ENCODE measurements around the gene SLAMF1.

SLAMF1 gene

DNA sequence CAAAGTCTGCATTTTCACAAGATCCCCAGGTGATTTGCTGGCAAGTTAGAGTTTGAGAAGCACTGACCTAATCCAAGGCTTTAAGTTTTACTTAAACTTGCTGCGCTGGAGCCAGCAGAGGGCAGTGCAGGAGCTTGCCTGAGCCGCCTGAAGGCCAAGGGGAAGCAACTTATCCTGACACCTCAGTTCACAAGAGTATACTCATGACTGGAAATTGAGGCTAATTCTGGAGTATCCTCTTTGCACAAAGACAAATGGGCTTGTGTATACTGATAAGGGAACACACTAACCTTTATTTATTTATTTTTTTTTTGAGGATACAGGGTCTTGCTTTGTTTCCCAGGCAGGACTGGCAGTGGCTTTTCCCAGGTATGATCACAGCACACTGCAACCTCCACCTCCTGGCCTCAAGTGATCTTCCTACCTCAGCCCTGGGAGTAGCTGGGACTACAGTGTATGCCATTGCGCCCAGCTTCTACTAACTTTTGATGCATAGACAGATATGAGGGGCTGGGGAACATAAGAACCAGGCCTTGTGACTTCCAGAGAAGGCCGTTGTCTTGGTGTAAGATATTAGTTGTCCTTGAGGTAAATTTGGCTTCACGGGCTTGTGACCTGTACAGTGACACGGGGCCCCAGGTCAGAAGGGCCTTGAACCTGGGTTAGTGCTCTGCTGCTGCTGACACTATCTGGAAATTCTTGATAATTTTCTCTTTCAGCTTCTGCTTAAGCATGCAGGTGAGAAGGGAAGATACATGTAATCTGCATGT lies 29.0 kb upstream of the SLAMF1 start:
- Histone ChIP-seq H3K4me1 (ENCODE audit: control insufficient read depth in 1 of 2, insufficient read depth in 2 of 2, low read length in 2 of 2) (peaks cover 4 to 14% of the 10 kb centered on the region in 2 donors), H3K9ac (ENCODE audit: low read depth in 1 of 2, low read length in 2 of 2) (no peak overlapping the region), H3K9me3 (ENCODE audit: control insufficient read depth in 1 of 2, low read length in 2 of 2) (no peaks in the 10 kb centered on the region), H3K36me3 (ENCODE audit: control insufficient read depth in 1 of 2, insufficient read depth in 2 of 2, low read length in 2 of 2) (peaks cover 0 to 3% of the 10 kb centered on the region in 2 donors), H3K27me3 (ENCODE audit: control insufficient read depth in 1 of 2, insufficient read depth in 2 of 2, low read length in 2 of 2) (no peaks in the 10 kb centered on the region), H3K27ac (ENCODE audit: low read depth, low read length) (no peak overlapping the region), H3K4me3 (ENCODE audit: low read depth in 1 of 2, low read length in 2 of 2) (no peak overlapping the region)

DNA sequence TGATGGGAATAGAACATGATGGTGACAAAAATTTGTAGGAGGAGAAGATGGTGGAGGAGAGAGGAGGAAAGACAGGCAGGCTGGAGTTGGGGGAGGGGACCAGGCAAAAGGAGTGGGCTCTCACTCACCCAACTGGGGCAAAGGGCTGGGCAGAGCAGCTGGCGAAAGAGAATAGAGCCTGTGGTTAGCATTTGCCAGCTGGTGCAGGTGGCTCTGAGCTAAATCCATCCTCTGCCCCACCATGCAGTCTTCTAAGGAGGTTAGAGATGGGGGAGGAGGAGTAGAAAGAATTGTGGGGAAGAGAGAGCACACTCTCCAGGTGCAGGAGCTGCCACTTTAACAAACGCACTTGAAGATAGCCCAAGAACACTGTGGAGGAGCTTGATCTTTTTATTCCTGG lies 27.6 kb upstream of the SLAMF1 start:
- H3K9me3 ChIP-seq (ENCODE audit: control insufficient read depth in 1 of 2, low read length in 2 of 2) = no peaks in the 10 kb centered on the region
- no peak overlapping the region for H3K27ac ChIP-seq (ENCODE audit: low read depth, low read length)
- H3K9ac ChIP-seq (ENCODE audit: low read depth in 1 of 2, low read length in 2 of 2) = no peak overlapping the region
- no peak overlapping the region for H3K4me3 ChIP-seq (ENCODE audit: low read depth in 1 of 2, low read length in 2 of 2)
- H3K36me3 ChIP-seq (ENCODE audit: control insufficient read depth in 1 of 2, insufficient read depth in 2 of 2, low read length in 2 of 2) = peaks cover 0 to 3% of the 10 kb centered on the region in 2 donors
- H3K4me1 ChIP-seq (ENCODE audit: control insufficient read depth in 1 of 2, insufficient read depth in 2 of 2, low read length in 2 of 2) = peaks cover 4 to 14% of the 10 kb centered on the region in 2 donors
- no peaks in the 10 kb centered on the region for H3K27me3 ChIP-seq (ENCODE audit: control insufficient read depth in 1 of 2, insufficient read depth in 2 of 2, low read length in 2 of 2)

DNA sequence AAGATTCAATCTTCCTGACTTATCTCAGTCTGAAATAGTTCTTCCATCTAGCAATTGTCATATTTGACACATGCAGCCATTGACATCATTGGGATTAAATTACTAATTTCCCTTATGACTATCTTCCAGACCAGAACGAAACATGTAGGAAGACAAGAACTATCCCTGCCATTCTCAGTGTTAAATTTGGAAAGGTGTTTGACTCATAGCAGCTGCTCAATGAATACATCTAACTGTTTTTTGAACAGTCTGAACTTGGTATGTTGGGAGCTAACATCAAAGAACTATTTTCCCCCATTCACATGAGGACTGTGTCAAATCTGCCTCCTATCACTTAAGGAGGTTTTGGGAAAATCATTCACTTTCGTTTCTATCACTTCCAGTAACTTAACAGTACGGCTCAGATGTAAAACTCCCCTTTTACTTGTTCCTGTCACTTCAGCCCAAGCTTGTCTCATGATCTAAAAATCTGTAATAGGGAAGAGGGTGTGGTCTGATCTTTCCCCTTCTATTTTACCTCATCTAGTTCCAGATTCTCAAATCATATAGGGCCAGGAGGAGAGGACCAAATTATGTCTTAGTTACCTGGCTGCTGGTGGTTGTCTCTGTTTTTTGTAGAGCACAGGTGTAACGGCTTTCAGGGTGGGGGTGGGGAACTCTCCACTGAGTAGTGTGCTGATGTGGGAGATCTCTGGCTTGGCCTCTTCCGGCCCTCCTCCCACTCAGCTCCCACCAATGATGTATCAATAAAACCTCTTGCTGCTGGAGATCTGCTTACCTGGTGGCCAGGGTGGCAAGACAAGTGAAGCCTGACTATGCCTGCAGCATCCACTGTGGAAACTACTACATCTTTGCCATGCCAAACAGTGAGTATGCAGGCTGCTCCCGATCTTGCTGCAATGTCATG lies 26.2 kb upstream of the SLAMF1 start:
- H3K4me3 ChIP-seq (ENCODE audit: low read depth in 1 of 2, low read length in 2 of 2) = no peak overlapping the region
- H3K9me3 ChIP-seq (ENCODE audit: control insufficient read depth in 1 of 2, low read length in 2 of 2) = no peaks in the 10 kb centered on the region
- H3K9ac ChIP-seq (ENCODE audit: low read depth in 1 of 2, low read length in 2 of 2) = no peak overlapping the region
- peaks cover 4 to 14% of the 10 kb centered on the region in 2 donors for H3K4me1 ChIP-seq (ENCODE audit: control insufficient read depth in 1 of 2, insufficient read depth in 2 of 2, low read length in 2 of 2)
- no peak overlapping the region for H3K27ac ChIP-seq (ENCODE audit: low read depth, low read length)
- no peaks in the 10 kb centered on the region for H3K36me3 ChIP-seq (ENCODE audit: control insufficient read depth in 1 of 2, insufficient read depth in 2 of 2, low read length in 2 of 2)
- no peaks in the 10 kb centered on the region for H3K27me3 ChIP-seq (ENCODE audit: control insufficient read depth in 1 of 2, insufficient read depth in 2 of 2, low read length in 2 of 2)

DNA sequence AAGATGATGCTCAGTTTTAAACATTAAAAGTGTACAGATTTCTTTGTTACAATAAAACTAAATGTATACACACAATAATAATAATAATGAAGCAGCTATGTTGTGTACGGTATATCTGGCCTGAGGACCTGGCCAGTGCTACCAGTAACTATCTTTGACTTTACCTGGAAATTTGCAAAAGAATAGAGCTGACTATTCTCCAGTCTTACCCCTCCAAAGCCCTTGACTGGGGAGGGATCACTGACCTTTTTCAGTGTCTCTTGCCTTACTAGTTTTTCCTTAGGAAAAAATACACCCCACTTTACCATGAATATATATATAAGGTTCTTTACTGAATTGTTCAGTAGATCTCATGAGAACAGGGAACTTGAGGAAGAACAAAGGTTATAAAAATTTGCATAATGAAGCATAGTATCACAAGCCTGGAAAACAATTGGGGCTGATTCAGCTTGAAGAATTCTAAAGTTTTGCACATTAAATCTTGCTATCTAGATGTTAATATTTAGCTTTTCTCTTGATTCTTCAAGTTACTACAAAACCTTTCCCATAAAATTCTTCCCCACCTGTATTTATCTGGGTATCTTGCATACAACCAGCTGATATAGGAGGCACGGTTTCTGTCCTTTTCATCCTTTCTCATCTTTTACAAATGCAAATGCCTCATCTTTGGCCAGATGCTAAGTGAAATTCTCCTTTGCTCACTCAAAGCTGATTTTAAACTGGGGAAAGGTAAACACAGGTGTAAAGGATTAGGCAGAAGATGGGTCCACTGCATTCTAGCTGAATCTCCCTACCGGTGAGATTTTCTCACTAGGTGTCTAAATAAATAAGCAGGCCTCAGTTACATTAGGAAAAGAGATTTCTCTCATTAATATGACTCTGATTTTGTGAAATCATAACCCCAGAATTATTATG lies 25.0 kb upstream of the SLAMF1 start:
- Histone ChIP-seq H3K27me3 (ENCODE audit: control insufficient read depth in 1 of 2, insufficient read depth in 2 of 2, low read length in 2 of 2) (no peaks in the 10 kb centered on the region), H3K4me3 (ENCODE audit: low read depth in 1 of 2, low read length in 2 of 2) (no peak overlapping the region), H3K27ac (ENCODE audit: low read depth, low read length) (no peak overlapping the region), H3K4me1 (ENCODE audit: control insufficient read depth in 1 of 2, insufficient read depth in 2 of 2, low read length in 2 of 2) (peaks cover 4 to 14% of the 10 kb centered on the region in 2 donors), H3K9ac (ENCODE audit: low read depth in 1 of 2, low read length in 2 of 2) (no peak overlapping the region), H3K36me3 (ENCODE audit: control insufficient read depth in 1 of 2, insufficient read depth in 2 of 2, low read length in 2 of 2) (no peaks in the 10 kb centered on the region), H3K9me3 (ENCODE audit: control insufficient read depth in 1 of 2, low read length in 2 of 2) (no peaks in the 10 kb centered on the region)

DNA sequence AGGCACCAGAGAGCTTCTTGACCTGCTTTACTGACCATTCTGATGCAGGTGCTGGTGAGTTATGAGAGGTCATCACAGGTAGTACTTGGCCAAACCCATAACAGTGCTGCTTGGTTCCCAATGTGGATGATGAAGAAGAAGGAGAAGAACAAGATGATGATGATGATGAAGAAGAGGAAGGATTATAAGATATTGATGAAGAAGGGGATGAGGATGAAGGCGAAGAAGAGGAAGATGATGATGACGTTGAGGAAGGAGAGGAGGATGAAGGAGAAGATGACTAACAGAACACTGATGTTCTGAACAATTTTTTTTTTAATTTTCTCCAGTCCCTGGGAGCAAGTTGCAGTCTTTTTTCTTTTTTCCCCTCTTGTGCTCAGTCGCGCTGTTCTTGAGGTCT lies 23.9 kb upstream of the SLAMF1 start:
- H3K27ac ChIP-seq (ENCODE audit: low read depth, low read length) = no peak overlapping the region
- H3K9ac ChIP-seq (ENCODE audit: low read depth in 1 of 2, low read length in 2 of 2) = no peak overlapping the region
- H3K27me3 ChIP-seq (ENCODE audit: control insufficient read depth in 1 of 2, insufficient read depth in 2 of 2, low read length in 2 of 2) = no peaks in the 10 kb centered on the region
- peaks cover 8 to 20% of the 10 kb centered on the region in 2 donors for H3K4me1 ChIP-seq (ENCODE audit: control insufficient read depth in 1 of 2, insufficient read depth in 2 of 2, low read length in 2 of 2)
- H3K36me3 ChIP-seq (ENCODE audit: control insufficient read depth in 1 of 2, insufficient read depth in 2 of 2, low read length in 2 of 2) = no peaks in the 10 kb centered on the region
- no peaks in the 10 kb centered on the region for H3K9me3 ChIP-seq (ENCODE audit: control insufficient read depth in 1 of 2, low read length in 2 of 2)
- no peak overlapping the region for H3K4me3 ChIP-seq (ENCODE audit: low read depth in 1 of 2, low read length in 2 of 2)

DNA sequence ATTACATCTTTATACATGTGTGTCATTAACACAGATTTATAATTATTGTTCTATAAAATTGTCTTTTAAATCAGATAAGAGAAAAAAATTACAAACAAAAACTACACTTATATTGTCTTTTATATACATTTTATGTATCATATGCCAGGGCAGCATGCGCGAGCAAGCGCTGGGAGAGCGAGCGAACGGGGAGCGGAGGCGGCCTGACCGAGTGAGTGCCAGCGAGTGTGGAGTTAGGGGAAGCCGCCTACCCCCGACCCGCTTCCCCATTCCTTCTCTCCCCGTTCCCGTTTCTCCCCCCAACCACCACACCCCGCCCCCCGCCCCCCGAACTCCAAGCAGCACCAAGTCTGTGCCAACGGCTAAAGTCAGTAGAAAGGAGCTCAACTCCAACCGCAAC lies 23.0 kb upstream of the SLAMF1 start:
- H3K27me3 ChIP-seq (ENCODE audit: control insufficient read depth in 1 of 2, insufficient read depth in 2 of 2, low read length in 2 of 2) = no peaks in the 10 kb centered on the region
- H3K4me3 ChIP-seq (ENCODE audit: low read depth in 1 of 2, low read length in 2 of 2) = no peak overlapping the region
- no peaks in the 10 kb centered on the region for H3K36me3 ChIP-seq (ENCODE audit: control insufficient read depth in 1 of 2, insufficient read depth in 2 of 2, low read length in 2 of 2)
- no peak overlapping the region for H3K9ac ChIP-seq (ENCODE audit: low read depth in 1 of 2, low read length in 2 of 2)
- H3K27ac ChIP-seq (ENCODE audit: low read depth, low read length) = no peak overlapping the region
- H3K9me3 ChIP-seq (ENCODE audit: control insufficient read depth in 1 of 2, low read length in 2 of 2) = no peaks in the 10 kb centered on the region
- peaks cover 13 to 24% of the 10 kb centered on the region in 2 donors for H3K4me1 ChIP-seq (ENCODE audit: control insufficient read depth in 1 of 2, insufficient read depth in 2 of 2, low read length in 2 of 2)

DNA sequence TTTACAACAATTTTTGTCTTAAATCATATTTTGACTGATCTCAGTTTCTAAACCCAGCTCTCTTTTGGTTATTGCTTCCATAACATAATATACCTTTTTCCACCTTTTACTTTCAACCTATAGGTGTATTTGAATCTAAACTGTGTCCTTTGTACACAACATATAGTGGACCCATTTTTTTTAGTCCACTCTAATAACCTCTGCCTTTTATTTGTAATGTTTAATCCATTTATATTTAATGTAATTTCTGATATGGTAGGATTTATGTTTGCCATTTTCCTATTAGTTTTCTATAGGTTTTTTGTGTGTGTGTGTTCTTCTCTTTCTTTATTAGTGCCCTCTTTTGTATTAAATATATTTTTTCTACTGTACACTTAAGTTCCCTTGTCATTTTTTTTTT lies 22.4 kb upstream of the SLAMF1 start:
- no peak overlapping the region for H3K9ac ChIP-seq (ENCODE audit: low read depth in 1 of 2, low read length in 2 of 2)
- no peaks in the 10 kb centered on the region for H3K27me3 ChIP-seq (ENCODE audit: control insufficient read depth in 1 of 2, insufficient read depth in 2 of 2, low read length in 2 of 2)
- peaks cover 18 to 28% of the 10 kb centered on the region in 2 donors for H3K4me1 ChIP-seq (ENCODE audit: control insufficient read depth in 1 of 2, insufficient read depth in 2 of 2, low read length in 2 of 2)
- H3K9me3 ChIP-seq (ENCODE audit: control insufficient read depth in 1 of 2, low read length in 2 of 2) = no peaks in the 10 kb centered on the region
- H3K27ac ChIP-seq (ENCODE audit: low read depth, low read length) = no peak overlapping the region
- H3K4me3 ChIP-seq (ENCODE audit: low read depth in 1 of 2, low read length in 2 of 2) = no peak overlapping the region
- H3K36me3 ChIP-seq (ENCODE audit: control insufficient read depth in 1 of 2, insufficient read depth in 2 of 2, low read length in 2 of 2) = no peaks in the 10 kb centered on the region

DNA sequence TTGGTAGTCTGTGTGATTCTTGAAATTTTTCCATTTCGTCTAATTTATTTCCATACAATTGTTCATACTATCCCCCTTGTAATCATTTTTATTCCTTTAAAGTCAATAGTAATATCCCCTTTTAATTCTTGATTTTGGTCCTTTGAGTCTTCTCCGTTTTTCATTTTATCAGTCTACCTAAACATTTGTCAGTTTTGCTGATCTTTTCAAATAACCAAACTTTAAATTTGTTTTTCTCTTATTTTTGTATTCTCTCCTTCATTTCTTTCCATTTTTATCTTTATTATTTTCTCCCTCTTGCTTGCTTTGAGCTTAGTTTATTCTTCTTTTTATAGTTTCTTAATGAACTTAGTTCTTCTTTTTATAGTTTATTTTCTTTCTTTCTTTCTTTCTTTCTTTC lies 21.1 kb upstream of the SLAMF1 start:
- H3K27me3 ChIP-seq (ENCODE audit: control insufficient read depth in 1 of 2, insufficient read depth in 2 of 2, low read length in 2 of 2) = no peaks in the 10 kb centered on the region
- H3K36me3 ChIP-seq (ENCODE audit: control insufficient read depth in 1 of 2, insufficient read depth in 2 of 2, low read length in 2 of 2) = no peaks in the 10 kb centered on the region
- H3K4me3 ChIP-seq (ENCODE audit: low read depth in 1 of 2, low read length in 2 of 2) = no peak overlapping the region
- no peak overlapping the region for H3K27ac ChIP-seq (ENCODE audit: low read depth, low read length)
- H3K9me3 ChIP-seq (ENCODE audit: control insufficient read depth in 1 of 2, low read length in 2 of 2) = no peaks in the 10 kb centered on the region
- peaks cover 18 to 22% of the 10 kb centered on the region in 2 donors for H3K4me1 ChIP-seq (ENCODE audit: control insufficient read depth in 1 of 2, insufficient read depth in 2 of 2, low read length in 2 of 2)
- H3K9ac ChIP-seq (ENCODE audit: low read depth in 1 of 2, low read length in 2 of 2) = no peak overlapping the region

DNA sequence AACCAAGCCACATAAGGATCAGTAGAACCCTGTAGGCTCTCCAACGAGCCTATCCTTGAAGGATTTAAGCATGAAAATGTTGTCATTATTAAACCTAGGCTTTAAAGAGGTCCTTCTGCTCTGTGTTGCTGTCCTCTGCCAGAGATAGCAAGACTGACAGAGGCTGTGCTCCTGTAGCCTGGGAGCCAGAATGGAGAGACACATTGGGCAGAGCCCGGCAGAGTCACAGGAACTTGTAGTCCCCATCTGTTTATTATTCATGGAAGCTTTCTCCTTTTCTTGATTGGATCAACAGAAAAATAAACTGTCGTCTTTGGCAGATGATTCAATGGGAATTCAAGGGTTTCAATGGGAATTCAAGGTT lies 19.2 kb upstream of the SLAMF1 start:
- H3K27me3 ChIP-seq (ENCODE audit: control insufficient read depth in 1 of 2, insufficient read depth in 2 of 2, low read length in 2 of 2) = no peaks in the 10 kb centered on the region
- H3K27ac ChIP-seq (ENCODE audit: low read depth, low read length) = no peak overlapping the region
- peaks cover 18 to 19% of the 10 kb centered on the region in 2 donors for H3K4me1 ChIP-seq (ENCODE audit: control insufficient read depth in 1 of 2, insufficient read depth in 2 of 2, low read length in 2 of 2)

More for the DNA sequence above, 19.2 kb upstream of the SLAMF1 start:
- no peaks in the 10 kb centered on the region for H3K9me3 ChIP-seq (ENCODE audit: control insufficient read depth in 1 of 2, low read length in 2 of 2)
- H3K9ac ChIP-seq (ENCODE audit: low read depth in 1 of 2, low read length in 2 of 2) = no peak overlapping the region
- H3K4me3 ChIP-seq (ENCODE audit: low read depth in 1 of 2, low read length in 2 of 2) = peak overlapping the region in 1 of 2 donors; percentile 31
- no peaks in the 10 kb centered on the region for H3K36me3 ChIP-seq (ENCODE audit: control insufficient read depth in 1 of 2, insufficient read depth in 2 of 2, low read length in 2 of 2)
